IMR-90 (cell line): ENCODE measurements around the gene ZNF132. TPM values are rescaled to one million over a fixed set of nuclear protein-coding genes. Genes with fewer than 3 reads are reported as not detected.
"Not testable (repeated sequence)": the region's sequence is repeated elsewhere in the genome, so short reads cannot be mapped to it uniquely, and the experiment has no call there.

ENCODE experiments used
- ATAC-seq: fragments of 200-7000 bp; cut with Tn5 transposase; 2 replicates; pipeline ENCODE4 v1.9.1; 2020; ENCODE audit warnings: low read depth, mild to moderate bottlenecking, moderate library complexity
- BruUV-seq: library from RNA; stranded (reverse); fragments of 400-500 nt; replicated peaks from 2 replicates; lab custom pipeline; 2021; lab: Mats Ljungman, UMichigan
- CTCF ChIA-PET: fragments of 300-600 bp; formaldehyde crosslinking; extraction: SDS; loops from one replicate; lab custom pipeline; 2021; ENCODE audit warnings: antibody characterized with exemption; lab: Yijun Ruan, JAX
- POLR2A ChIA-PET: fragments of 300-600 bp; sonication (Branson Sonifier 250); formaldehyde crosslinking; loops from one replicate; lab custom pipeline; 2022; ENCODE audit warnings: antibody characterized with exemption; ENCODE audit not compliant: unreplicated experiment; lab: Charles Lee
- DNase-seq: peaks from one replicate; pipeline ENCODE4 v3.0.0; 2013
- H2AFZ ChIP-seq: replicated peaks from 2 replicates; pipeline ENCODE3; 2013; ENCODE audit warnings: low read length, mild to moderate bottlenecking; ENCODE audit not compliant: poor library complexity
- H2AK5ac ChIP-seq: 2 replicates; pipeline ENCODE4 v1.6.1; 2013; ENCODE audit warnings: low read depth, low read length, inconsistent platforms
- H2AK9ac ChIP-seq: replicated peaks from 2 replicates; pipeline ENCODE3; 2013; ENCODE audit warnings: mild to moderate bottlenecking, low read depth, low read length, moderate library complexity; ENCODE audit not compliant: poor library complexity
- H2BK120ac ChIP-seq: 2 replicates; pipeline ENCODE4 v1.6.1; 2013; ENCODE audit warnings: low read depth, low read length, inconsistent platforms
- H2BK15ac ChIP-seq: 3 replicates; pipeline ENCODE4 v1.6.1; 2013; ENCODE audit warnings: low read depth, low read length, inconsistent platforms
- H2BK20ac ChIP-seq: 2 replicates; pipeline ENCODE4 v1.6.1; 2013; ENCODE audit warnings: low read depth, mild to moderate bottlenecking, inconsistent platforms, low read length, moderate library complexity
- H2BK5ac ChIP-seq: 2 replicates; pipeline ENCODE4 v1.6.1; 2013; ENCODE audit warnings: mild to moderate bottlenecking, low read depth, low read length, inconsistent platforms; ENCODE audit not compliant: poor library complexity, severe bottlenecking
- H3K14ac ChIP-seq: replicated peaks from 2 replicates; pipeline ENCODE4 v1.6.1; 2013; ENCODE audit warnings: low read depth, low read length, inconsistent platforms
- H3K18ac ChIP-seq: 2 replicates; pipeline ENCODE4 v1.6.1; 2013; ENCODE audit warnings: low read depth, low read length, control low read depth
- H3K23ac ChIP-seq: 2 replicates; pipeline ENCODE4 v1.6.1; 2013; ENCODE audit warnings: low read depth, low read length, inconsistent platforms
- H3K27ac ChIP-seq: 2 replicates; pipeline ENCODE4 v1.5.1; 2013; ENCODE audit warnings: mild to moderate bottlenecking, control low read depth, low read length; ENCODE audit not compliant: insufficient read depth
- H3K27me3 ChIP-seq: 2 replicates; pipeline ENCODE4 v1.6.1; 2013; ENCODE audit warnings: low read length; ENCODE audit not compliant: control insufficient read depth, insufficient read depth
- H3K36me3 ChIP-seq: 2 replicates; pipeline ENCODE4 v1.6.1; 2013; ENCODE audit warnings: low read length, mixed read lengths; ENCODE audit not compliant: control insufficient read depth, insufficient read depth
- H3K4ac ChIP-seq: 2 replicates; pipeline ENCODE4 v1.6.1; 2013; ENCODE audit warnings: low read depth, low read length, inconsistent platforms
- H3K4me1 ChIP-seq: 2 replicates; pipeline ENCODE4 v1.6.1; 2013; ENCODE audit warnings: low read length, mixed read lengths; ENCODE audit not compliant: control insufficient read depth, insufficient read depth
- H3K4me2 ChIP-seq: 2 replicates; pipeline ENCODE4 v1.6.1; 2013; ENCODE audit warnings: low read depth, mild to moderate bottlenecking, control low read depth, low read length, moderate library complexity
- H3K4me3 ChIP-seq: 2 replicates; pipeline ENCODE4 v1.5.1; 2013; ENCODE audit warnings: low read depth, mild to moderate bottlenecking, control low read depth, low read length, moderate library complexity; ENCODE audit not compliant: insufficient read depth
- H3K56ac ChIP-seq: 2 replicates; pipeline ENCODE4 v1.6.1; 2013; ENCODE audit warnings: low read length, inconsistent platforms; ENCODE audit not compliant: insufficient read depth; ENCODE audit errors: extremely low read depth
- H3K79me1 ChIP-seq, 2 experiments: 2 replicates each; pipeline ENCODE4 v1.6.1; 2013; ENCODE audit warnings: low read length in 2 of 2, inconsistent platforms in 1 of 2, low read depth in 1 of 2
- H3K9ac ChIP-seq: 2 replicates; pipeline ENCODE4 v1.6.1; 2013; ENCODE audit warnings: low read depth, low read length, control low read depth
- H3K9me1 ChIP-seq: 2 replicates; pipeline ENCODE4 v1.6.1; 2013; ENCODE audit warnings: low read length, inconsistent platforms; ENCODE audit not compliant: insufficient read depth
- H3K9me3 ChIP-seq: 2 replicates; pipeline ENCODE4 v1.6.1; 2013; ENCODE audit warnings: low read length; ENCODE audit not compliant: control insufficient read depth, insufficient read depth
- H4K20me1 ChIP-seq: 2 replicates; pipeline ENCODE4 v1.6.1; 2013; ENCODE audit warnings: low read length, inconsistent platforms; ENCODE audit not compliant: insufficient read depth
- H4K5ac ChIP-seq: 2 replicates; pipeline ENCODE4 v1.6.1; 2013; ENCODE audit warnings: mild to moderate bottlenecking, low read depth, low read length, control low read depth
- H4K8ac ChIP-seq, 2 experiments: 2 replicates each; pipeline ENCODE4 v1.6.1; 2013; ENCODE audit warnings: low read depth in 2 of 2, low read length in 2 of 2, control low read depth in 1 of 2, inconsistent platforms in 1 of 2
- H4K91ac ChIP-seq: 2 replicates; pipeline ENCODE4 v1.6.1; 2013; ENCODE audit warnings: low read depth, low read length, inconsistent platforms; ENCODE audit not compliant: insufficient read depth
- WGBS, 2 experiments: methylation state at CpG; one replicate each; pipeline versions ENCODE4 v1.1.5 to v1.1.7; 2013; ENCODE audit warnings: missing lambda C conversion rate in 2 of 2; ENCODE audit not compliant: insufficient read length in 1 of 2; ENCODE audit errors: extremely low coverage in 2 of 2; 5-methylcytosine and 5-hydroxymethylcytosine counted together
- dilution Hi-C: fragments of 300-500 bp; cut with HindIII; formaldehyde crosslinking; loops from one replicate; pipeline ENCODE4 v1.14.3; 2018; ENCODE audit warnings: low sequenced_read_pairs; ENCODE audit not compliant: unreplicated experiment
- in situ Hi-C: fragments of 300-500 bp; cut with MboI; formaldehyde crosslinking; loops from 3 replicates; pipeline ENCODE4 v1.14.3; 2019; ENCODE audit warnings: low sequenced_read_pairs, inconsistent platforms, mixed read lengths
- intact Hi-C: fragments of 100-400 bp; cut with micrococcal nuclease; formaldehyde crosslinking; loops from 2 replicates; pipeline ENCODE4 v1.10.0; 2022
- polyA plus RNA-seq, 3 experiments: library from polyadenylated mRNA; depleted of rRNA; stranded (reverse); fragments of >200 nt; gene quantifications; 2 replicates each; pipeline ENCODE4 v1.2.3, GENCODE V29; 2012; ENCODE audit warnings: low replicate concordance in 1 of 3
- total RNA-seq: library from RNA; depleted of rRNA; stranded (reverse); fragments of >200 nt; gene quantifications from 2 replicates; pipeline ENCODE4 v1.2.3, GENCODE V29; 2012

The ZNF132 gene
- total and polyA plus RNA-seq, 2 of the 4 experiments (the other 2 are of a cell fraction): 2.4 to 13.6 TPM

GRCh38 chr19:58449980-58450379, 10.0 kb upstream of the ZNF132 start:
- H3K4ac ChIP-seq, ATAC-seq, H2AK9ac ChIP-seq, H4K8ac ChIP-seq, H3K14ac ChIP-seq, H2BK20ac ChIP-seq, H3K27ac ChIP-seq, H3K9me3 ChIP-seq, DNase-seq, H4K20me1 ChIP-seq, H2BK120ac ChIP-seq, H3K9ac ChIP-seq, H2AFZ ChIP-seq, H3K36me3 ChIP-seq, H3K4me1 ChIP-seq, H3K4me2 ChIP-seq, in situ Hi-C loops, H2BK5ac ChIP-seq, H2AK5ac ChIP-seq, H4K5ac ChIP-seq, intact Hi-C loops, H3K4me3 ChIP-seq, H4K91ac ChIP-seq, POLR2A ChIA-PET, H2BK15ac ChIP-seq, H3K18ac ChIP-seq, dilution Hi-C loops, H3K23ac ChIP-seq, H3K27me3 ChIP-seq, H3K56ac ChIP-seq, BruUV-seq: not testable (repeated sequence)
- peaks cover 8 to 13% of the 10 kb centered on the region in 2 experiments; a peak in 2 of 4 replicates for H3K79me1 ChIP-seq
- CTCF ChIA-PET: interaction anchor here (1.5 kb wide), 1 partner anchor 70 kb away, joined by 4 read pairs; the partner anchor contains the start of gene ZBTB45
- WGBS, 2 experiments: 0% methylated on average over 2 of the region's 5 CpGs; no CpG with 5 or more reads in 1 of the 2 experiments
- peaks cover 13% of the 10 kb centered on the region for H3K9me1 ChIP-seq

- H3K56ac ChIP-seq, H3K23ac ChIP-seq, H3K27me3 ChIP-seq, H3K4me1 ChIP-seq, H4K5ac ChIP-seq, H3K27ac ChIP-seq, H2BK15ac ChIP-seq, H2BK5ac ChIP-seq, H3K9me3 ChIP-seq, H2BK20ac ChIP-seq, H3K9me1 ChIP-seq, H4K8ac ChIP-seq, H3K36me3 ChIP-seq, H3K4me3 ChIP-seq, H3K4ac ChIP-seq, POLR2A ChIA-PET, H4K91ac ChIP-seq, in situ Hi-C loops, H2AK9ac ChIP-seq, intact Hi-C loops, H3K4me2 ChIP-seq, H4K20me1 ChIP-seq, H2AK5ac ChIP-seq, H2AFZ ChIP-seq, dilution Hi-C loops, DNase-seq, H3K18ac ChIP-seq, H2BK120ac ChIP-seq, BruUV-seq, H3K9ac ChIP-seq, ATAC-seq, CTCF ChIA-PET, H3K14ac ChIP-seq: not testable (repeated sequence)
- no CpG with 5 or more reads among the region's 3 CpGs for WGBS, 2 experiments
- peaks cover 4 to 13% of the 10 kb centered on the region in 2 experiments; a peak in 2 of 4 replicates for H3K79me1 ChIP-seq
Measured at GRCh38 chr19:58448860-58449259, 8.9 kb upstream of the ZNF132 start.
